NCI-H524 treated with DMSO at 0.1 percent for 48 hours (cell line): ENCODE measurements around the gene RAP1A.
"Not testable (repeated sequence)": the region's sequence is repeated elsewhere in the genome, so short reads cannot be mapped to it uniquely, and the experiment has no call there.

ENCODE experiments used
- DNase-seq: peaks from one replicate; lab custom pipeline; 2025; lab: John Stamatoyannopoulos, UW

The RAP1A gene

DNA sequence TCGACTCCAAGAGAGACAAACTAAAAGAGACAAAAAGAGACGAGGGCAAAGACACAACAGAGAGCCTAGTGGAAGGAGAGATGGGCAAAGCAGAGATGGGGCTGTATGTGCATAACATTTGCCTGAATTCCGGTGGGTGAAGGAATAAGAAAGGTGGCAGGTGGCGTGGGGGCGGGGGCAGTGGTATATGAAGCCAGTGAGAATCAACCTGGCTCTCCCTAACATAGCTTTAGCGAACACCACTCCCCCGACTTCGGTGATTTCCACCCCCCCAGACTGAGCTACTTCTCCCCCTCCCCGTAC, 118.5 kb downstream of the RAP1A start:
- DNase-seq = no peak

DNA sequence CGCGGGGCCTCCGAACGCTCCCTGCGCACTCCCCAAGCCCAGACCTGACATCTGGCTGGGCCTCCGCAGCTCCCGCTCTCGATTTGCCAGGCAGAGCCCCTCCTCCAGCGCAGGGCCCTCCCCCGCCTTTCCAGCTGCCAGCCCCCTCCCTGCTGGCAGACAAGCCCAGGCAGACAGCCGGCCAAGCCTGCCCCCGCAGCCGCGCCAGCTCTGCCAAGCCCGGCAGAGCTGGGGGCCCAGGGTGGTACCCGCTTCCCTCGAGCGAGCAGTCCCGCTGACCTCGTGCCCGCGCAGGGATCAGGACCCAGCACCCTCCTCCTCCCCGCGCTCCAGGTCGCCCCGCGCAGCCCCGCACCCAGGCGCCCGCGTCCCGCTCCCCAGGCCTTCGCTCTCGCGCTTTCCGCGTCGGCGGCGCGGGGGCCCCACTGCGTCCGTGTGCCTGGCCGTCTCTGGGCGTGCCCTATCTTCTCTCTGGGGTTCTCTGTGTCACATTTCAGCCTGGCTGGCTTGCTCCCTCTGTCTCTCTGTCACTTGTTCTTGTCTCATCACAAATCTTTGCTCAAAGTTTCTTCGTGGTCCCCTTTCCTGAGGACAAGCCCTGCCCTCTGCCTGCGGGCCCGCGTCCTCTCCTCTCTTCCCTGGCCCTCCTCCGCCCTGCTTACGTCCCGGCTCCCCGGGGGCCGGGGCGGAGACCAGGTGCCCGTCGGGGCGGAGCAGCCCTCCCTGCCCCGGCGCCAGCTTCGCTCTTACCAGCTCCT, 119.0 kb downstream of the RAP1A start:
- DNase-seq = no peak

GRCh38 chr1:111739194-111739924, 119.8 kb downstream of the RAP1A start, which contains the start of gene INKA2:
Gene INKA2, minus strand, starts transcription at chr1:111739395. Its CDS starts 153 bp downstream, at chr1:111739242.
- DNase-seq = peak; percentile 76

DNA sequence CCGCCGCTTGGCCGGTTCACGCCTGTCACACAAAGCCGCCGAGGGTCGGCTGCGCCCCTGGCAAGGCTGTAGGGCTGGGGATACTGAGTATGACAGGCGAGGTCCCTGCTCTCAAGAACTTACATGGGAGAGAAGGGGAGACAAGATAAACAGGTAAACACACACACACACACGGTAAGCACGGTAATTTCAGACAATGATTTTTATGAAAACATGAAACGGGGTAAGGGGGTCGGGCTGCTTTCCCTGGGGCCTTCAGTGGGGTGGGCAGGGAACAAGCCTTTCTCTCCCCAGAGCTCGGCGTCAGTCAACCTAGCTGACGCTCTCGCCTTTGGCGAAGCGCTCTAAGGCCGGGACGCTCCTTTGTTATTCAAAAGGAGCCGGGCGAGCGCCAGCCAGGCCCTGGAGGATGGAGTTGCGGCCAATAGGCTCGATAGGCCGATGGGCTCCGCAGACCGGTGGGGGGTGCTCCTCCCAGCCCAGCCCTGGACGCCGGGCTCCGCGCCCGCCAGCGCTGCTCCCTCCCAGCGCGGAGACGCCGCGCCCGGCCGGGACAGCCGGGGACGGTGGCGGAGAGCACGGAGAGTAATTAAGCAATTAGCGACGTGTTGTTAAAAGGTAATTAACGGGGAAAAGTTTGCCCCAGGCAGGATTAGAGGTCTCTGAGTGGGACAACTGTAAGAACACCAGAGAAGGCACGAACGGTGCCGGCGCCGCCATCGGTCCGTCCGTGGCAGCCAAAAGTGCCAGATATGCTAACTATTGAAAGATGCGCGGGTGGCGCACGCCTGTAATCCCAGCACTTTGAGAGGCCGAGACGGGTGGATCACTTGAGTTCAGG, 120.6 kb downstream of the RAP1A start:
- DNase-seq = no peak

DNA sequence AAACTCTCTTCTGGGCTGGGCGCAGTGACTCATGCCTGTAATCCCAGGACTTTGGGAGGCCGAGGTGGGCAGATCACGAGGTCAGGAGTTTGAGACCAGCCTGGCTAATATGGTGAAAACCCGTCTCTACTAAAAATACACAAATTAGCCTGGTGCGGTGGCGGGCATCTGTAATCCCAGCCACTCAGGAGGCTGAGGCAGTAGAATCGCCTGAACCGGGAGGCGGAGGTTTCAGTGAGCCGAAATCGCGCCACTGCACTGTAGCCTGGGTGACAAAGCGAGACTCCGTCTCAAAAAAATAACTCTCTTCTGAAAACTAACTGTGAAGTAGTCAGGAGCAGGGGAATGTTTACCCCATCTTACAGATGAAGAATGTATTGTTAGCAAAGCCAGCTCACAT, 122.7 kb downstream of the RAP1A start:
- DNase-seq = not testable (repeated sequence)

DNA sequence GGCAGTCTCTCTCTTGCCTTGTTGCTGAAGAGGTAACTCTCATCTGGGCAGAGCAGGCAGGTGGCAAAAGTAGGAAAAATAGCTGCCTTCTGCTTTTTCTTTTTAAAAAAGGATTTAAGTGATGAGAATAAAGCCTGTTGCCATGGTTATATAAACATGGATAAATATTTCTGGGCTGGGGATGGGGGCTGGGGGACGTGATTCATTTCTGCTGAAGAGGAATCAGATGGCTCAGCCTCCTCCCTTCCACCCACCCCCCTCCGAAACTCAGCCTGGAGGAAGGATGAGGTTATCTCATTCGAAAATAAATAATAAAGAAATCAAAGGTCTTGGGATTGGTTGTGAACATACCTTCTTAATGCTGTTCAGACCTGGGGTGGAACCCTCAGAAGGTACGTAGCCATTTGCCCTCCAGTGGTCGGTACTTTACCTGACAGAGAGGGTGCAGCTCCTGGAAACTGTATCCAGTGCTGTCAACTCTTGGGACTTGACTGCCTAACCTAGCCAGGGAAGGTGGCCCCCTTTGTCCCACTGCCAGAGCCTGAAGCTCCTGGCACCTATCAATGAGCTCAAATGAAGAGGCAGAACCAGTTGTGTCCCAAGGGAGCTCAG, 123.5 kb downstream of the RAP1A start:
- DNase-seq = no peak

DNA sequence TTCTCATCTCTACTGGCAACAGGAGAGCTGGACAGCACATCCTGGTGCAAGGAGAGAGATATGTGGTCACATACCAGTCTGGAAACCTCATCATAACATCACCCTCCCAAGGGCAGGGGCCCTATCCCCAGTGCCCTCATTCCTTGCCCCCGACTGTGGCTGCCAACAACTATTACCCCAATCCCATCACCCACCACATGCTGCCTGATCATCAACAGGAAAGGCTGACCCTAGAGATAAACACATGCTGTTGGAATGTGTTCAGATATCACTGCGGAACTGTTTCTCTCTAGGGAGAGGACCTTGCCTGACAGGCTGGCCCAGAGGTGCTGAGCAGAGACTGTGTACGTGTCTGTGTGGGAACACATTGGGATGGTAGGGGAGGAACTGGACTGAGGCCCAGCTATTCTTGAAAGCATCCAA, 124.1 kb downstream of the RAP1A start:
- DNase-seq = no peak

GRCh38 chr1:111745675-111746613, 126.4 kb downstream of the RAP1A start:
- DNase-seq = no peak

DNA sequence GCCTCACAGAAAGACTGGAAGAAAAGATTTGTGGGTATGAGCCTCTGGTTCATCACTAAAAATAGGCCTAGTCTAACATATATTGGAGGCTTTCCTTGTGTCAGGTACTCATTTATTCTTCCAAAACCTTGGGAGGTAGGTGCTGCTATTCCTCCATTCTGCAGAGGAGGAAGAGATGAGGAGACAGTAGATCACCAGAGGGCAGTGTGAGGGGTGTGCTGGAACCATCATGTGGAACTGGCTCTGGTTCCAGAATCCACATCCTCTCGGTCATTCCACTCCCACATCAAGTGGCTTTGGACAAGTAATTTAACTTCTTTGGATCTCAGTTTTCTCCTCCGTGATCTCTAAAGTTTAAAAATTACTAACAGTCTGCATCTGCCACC, 127.0 kb downstream of the RAP1A start:
- no peak for DNase-seq

DNA sequence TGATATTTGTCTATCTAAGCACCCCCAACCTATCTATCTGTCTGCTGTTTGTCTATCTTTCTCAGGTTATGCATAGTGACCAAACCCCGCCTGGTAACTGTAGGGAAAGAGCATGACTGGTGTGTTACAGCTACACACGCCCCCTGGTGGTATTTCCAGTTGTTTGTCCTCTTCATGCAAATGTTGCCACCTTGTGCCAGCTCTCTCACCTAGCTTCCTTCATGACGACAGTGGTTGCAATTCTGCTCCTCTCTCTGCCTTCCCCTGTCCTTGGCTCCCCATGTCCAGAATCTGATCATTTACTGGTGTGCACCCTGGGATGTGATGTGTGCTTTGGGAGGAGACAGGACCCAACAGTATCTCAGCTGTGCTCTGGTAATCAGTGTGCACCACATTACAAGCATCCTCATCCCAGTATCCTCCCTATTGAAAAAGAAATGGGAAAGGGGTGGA, 127.7 kb downstream of the RAP1A start:
- DNase-seq = no peak

GRCh38 chr1:111747947-111748346, 128.4 kb downstream of the RAP1A start:
- DNase-seq = no peak

GRCh38 chr1:111749628-111750027, 130.0 kb downstream of the RAP1A start:
- no peak for DNase-seq

- DNase-seq = no peak
Measured at GRCh38 chr1:111750856-111751255, 131.3 kb downstream of the RAP1A start.

DNA sequence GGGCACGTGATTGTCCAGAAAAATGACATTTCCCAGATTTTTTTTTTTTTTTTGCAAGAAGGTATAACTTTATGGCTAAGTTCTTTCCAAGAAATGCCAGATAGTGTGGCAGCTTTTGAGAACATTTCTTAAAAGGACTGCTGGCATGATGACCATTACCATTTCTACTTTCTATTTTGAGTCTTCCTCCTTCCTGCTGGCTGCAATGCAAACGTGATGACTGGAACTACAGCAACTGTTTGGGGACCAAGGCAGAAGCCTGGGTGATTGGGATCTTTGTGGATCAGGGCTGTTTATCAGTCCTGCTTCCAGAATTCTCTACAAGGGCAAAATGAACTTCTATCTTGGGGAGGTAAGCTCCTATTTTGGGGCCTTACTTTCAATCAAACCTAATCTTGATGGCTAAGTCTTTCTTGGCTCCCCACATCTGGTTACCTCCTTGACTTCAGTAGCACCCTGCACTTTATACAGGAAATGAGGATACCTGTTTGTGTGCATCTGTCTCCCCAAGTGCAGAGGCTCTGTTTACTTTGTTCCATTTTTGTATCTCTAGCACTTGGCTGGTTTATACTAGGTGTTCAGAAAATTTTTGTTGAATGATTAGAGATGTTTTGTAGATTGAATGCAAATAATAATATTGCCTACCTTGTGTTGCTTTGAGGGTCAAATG, 132.5 kb downstream of the RAP1A start:
- DNase-seq = no peak

- DNase-seq = no peak
Measured at GRCh38 chr1:111754984-111755330, 135.4 kb downstream of the RAP1A start.

DNA sequence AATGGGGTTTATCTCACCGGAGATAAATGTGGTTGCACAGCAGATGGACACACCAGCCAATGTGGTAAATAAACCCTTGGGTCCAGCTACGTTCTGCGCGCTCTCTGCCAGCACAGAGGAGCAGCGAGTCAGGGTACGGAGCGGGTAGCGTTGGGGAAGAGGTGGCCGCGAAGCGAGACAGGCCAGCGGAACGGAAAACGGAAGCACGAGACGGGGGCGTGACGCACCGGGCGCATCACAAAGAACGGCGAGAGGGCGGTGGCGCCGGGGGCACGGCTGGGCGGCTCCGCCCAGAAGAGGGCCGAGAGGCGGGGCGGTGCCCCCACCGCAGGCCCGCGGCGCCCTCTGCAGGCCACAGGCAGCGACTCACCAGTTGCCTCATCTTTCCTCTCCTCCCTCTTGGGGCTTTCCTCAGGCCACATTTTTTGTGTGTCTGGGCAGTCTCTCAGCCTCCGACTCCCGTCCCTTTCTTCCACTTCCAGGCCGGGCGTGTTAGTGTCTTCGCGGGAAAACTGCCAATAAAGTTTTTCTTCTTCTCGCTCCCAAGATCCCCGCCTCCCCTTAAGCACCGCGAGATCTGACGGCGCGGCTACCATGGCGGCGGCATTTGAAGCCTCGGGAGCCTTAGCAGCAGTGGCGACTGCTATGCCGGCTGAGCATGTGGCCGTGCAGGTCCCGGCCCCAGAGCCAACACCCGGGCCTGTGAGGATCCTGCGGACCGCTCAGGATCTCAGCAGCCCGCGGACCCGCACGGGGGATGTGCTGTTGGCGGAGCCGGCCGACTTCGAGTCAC, 135.9 kb downstream of the RAP1A start, which contains the start of gene DDX20:
DDX20 (plus strand) TSS at position 571 of the 793 bp plus-strand sequence; CDS start at position 595, 24 bp downstream.
- peak; percentile 77 for DNase-seq

DNA sequence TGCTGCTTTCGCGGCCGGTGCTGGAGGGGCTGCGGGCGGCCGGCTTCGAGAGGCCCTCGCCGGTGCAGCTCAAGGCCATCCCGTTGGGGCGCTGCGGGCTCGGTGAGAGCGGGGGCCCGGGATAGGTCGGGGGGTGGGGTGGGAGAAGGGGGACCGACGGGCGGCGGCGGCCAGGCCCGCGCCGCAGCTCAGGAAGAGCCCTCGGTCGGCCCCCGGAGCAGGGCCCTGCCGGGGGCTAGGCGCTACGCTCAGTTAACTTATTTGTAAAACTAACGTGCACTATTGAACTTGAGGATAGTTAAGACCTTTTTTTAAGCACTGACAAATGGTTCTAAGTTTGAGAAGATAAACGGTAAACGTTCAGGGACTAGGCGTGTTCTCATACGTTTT, 136.5 kb downstream of the RAP1A start:
- DNase-seq = no peak

- DNase-seq = no peak
Measured at GRCh38 chr1:111758373-111758772, 138.8 kb downstream of the RAP1A start.

GRCh38 chr1:111761717-111762116, 142.1 kb downstream of the RAP1A start:
- no peak for DNase-seq

DNA sequence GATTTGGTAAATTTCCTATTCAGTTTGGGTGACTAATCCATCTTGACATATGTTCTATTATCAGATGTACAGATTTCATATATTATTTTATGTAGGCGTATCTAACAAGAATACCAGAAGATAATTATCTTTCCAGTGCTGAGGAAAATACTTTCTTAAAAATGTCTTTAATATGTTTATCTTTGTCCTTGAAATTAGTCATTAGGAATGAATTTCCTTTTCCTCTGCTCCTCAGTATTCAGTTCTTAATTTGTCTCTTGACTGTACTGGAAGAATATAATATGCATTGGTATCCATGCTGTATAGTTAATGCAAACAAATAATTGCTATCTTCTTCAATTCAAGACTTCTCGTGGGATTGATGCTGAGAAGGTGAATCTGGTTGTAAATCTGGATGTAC, 142.7 kb downstream of the RAP1A start:
- no peak for DNase-seq
